NCI-H1417 (cell line): ENCODE results near the gene HDAC2.
A peak's percentile ranks its signal among the peaks of the same experiment; 100 is the strongest.
"Not testable (repeated sequence)": the region's sequence is repeated elsewhere in the genome, so short reads cannot be mapped to it uniquely, and the experiment has no call there.

Experiments
- DNase-seq, 3 experiments: peaks; one replicate each; lab custom pipeline; 2025; lab: John Stamatoyannopoulos, UW

Gene HDAC2

DNA sequence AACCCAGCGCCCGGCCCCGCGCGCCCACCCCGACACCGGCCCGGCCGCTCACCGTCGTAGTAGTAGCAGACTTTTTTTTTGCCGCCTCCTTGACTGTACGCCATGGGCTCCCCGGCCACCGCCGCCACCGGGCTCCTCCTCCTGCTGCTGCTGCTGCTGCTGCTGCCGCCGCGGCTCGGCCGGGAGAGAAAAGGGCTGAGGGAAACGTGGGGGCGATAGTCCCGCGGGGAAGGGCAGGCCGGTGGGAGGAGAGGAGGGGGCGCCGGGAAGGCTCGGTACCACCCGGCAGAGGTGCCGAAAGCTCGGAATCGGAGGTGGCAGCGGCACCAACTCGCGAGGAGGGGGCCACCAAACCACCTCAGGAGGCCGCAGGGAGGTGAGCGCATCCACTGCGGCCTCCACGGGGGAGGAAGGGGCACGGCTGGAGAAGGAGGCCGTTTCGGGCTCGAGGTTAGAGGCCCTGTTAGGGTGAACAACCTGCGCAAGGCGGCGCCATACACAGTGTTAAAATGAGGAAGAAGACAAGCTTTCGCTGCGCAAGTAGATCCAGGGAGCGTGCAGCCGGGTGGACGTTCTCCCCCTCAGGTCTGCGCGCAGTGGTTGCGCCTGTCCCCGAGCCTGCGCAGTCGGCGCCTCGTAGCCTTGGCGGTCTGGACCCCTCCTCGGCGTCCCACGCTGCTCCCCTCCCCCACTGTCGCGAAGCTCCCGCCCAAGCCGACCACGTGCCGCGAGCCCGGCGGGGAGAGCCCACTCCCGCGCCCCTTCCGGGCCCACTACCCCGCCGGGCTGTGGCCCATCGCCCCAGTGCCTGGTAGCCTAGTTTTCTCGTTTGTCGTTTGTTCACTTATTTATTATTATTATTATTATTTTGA is at the start of gene HDAC2:
TSS of gene HDAC2 (minus strand) at position 344 of the 872 bp plus-strand sequence. CDS start at position 104, 240 bp downstream.
- DNase-seq, result peak; percentile 88 to 94 (median 94)

DNA sequence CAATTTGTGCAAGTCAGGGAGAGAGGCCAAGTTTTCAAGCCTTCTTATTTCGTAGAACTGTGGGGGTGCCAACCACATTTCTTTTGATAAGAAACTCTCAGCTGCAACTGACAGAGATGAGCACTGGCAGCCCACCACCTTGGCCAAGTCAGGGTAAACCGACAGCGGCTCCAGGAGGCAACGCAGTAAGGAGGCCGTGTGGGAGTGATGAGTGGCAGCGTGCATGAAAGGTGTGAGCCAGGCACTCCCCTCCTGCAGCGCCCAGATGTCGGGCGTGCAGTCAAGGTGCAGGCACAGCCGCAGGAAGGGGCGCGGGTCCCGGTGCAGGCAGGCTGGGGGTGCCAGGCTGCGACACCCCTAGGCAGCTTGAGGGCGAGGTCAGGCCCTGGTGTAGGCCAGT is 49.2 kb upstream of the HDAC2 start:
- no peak for DNase-seq

DNA sequence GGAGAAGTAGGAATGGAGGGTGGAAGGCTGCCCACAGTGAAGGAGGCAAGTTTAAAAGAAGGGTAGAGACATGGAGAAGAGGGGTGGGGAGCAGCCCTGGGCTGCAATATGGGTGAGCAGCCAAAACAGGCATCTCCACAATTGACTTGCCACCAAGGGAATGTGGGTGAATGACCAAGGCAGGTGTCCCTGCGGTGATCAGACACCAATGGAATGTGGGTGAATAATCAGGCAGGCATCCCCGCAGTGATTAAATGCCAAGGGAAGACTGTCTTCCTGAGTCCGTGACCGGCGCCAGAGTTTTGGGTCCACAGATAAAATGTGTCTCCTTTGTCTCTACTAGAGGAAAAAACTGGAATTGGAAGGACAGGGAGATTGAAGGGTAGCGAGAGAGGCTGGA is 46.2 kb upstream of the HDAC2 start:
- DNase-seq, result not testable (repeated sequence)

DNA sequence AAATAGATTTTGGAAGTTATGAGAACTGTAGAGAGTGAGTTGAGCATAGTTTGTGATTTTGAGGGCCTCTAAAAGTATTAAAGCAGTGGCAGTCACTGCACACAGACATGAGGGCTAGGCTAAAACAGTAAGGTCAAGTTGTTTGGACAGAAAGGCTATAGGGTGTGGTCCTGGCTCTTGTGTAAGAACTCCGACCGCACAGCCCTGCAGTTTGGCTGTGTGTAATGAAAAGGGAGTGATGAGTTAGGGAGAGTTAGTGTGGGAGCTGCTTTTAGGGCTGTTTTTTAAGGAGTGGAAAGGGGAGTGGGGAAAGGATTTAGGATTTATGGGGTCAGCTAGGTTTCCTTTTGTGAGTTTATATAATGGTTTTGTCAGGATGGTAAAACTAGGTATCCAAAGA is 43.2 kb upstream of the HDAC2 start:
- DNase-seq, result not testable (repeated sequence)

DNA sequence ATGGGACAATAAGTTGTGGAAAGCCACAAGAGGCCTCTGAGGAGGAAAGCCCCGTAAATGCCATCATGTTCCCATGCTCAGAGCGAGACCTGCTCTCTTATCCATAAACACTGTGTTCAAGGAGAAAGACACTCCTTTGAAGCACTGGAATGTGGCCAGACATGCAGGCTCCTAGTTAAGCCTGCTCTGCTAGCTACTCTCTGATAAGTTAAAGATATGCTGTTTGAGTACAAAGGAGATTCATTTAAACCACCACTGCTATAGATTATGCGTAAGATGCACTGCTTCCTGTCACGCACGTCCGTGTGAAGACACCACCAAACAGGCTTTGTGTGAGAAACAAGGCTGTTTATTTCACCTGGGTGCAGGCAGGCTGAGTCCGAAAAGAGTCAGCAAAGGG is 40.5 kb upstream of the HDAC2 start:
- not testable (repeated sequence) for DNase-seq

DNA sequence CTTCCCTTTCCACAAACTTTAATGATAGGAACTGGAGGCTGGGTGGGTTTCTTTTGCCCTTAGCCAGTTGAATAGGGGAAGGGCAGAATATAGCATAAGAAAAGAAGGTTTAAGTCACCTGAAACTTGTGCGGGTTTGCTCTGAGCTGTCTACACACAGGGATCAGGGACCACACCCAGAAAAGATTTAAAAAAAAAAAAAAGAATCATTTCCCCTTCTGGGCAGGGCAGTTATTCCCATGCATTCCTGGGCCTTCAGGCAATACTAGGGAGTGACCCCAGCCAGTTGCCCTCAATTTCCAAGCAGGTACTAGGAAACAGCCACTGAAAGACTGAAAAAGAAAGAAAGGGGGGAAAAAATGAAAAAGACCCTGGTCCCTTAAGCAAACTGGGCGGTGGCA is 39.6 kb upstream of the HDAC2 start:
- no peak for DNase-seq

DNA sequence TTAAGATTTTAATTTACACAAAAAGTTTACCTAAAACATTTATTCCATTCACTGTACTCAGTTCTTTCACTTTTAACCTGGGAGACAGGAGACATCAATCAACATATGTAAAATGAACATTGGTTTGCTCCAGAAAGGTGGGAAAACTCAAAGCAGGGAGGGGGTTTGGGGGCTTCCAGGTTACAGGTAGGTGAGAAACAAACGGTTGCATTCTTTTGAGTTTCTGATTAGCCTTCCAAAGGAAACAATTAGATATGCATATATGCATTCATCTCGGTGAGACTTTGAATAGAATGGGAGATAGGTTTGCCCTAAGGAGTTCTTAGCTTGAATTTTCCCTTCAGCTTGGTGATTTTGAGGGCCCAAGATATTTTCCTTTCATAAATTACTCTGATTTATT is 38.2 kb upstream of the HDAC2 start:
- no peak for DNase-seq

DNA sequence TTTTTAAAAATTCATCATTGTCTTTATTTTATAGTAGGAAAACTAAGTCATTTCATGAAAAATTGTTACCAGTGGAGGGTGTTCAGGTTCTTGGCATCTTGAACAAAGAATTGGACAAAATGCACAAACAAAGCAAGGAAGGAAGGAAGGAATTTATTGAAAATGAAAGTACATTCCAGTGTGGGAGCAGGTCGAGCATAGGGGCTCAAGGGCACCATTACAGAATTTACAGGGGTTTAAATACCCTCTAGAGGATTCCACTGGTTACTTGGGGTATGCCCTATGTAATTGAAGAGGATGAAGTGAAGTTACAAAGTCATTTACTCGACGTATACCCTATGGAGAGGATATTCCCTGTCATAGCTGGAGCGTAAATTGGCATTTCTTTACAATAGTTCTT is 37.4 kb upstream of the HDAC2 start:
- no peak for DNase-seq

DNA sequence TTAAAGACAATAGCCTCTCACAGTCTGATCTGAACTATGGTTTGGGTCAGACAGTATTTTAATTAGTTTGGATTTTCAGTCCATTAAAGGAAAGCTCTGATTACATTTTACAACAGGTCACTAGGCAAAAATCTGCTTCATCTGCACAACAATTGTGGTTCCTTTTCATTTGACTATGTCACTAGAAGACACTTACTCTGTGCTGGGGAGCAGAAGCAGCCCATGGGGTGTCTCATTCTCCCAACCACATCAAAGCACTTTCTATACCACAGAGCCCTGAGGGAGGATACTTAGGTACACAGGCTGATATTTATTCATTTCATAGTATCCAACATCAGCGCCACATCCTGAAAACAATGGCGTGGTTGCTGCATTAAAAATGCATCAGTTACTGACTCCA is 36.6 kb upstream of the HDAC2 start:
- no peak for DNase-seq

DNA sequence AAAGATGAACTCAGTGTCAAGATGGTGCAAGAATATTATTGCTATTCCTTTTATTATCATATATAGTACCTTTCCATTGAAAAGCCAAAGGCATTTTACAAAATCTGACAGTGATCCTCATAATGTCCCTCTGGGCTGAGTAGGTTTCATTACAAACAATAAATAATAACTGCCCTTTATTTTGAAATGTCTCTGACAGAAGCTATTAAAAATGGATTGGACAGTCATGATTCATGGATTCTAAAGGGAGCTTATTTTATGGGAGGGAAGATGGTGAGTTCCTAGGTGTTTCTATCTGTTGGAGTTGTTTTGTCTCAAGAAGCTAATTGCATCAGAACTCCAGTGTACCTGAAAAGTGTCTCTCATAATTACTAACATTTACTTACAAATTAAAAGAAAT is 30.4 kb upstream of the HDAC2 start:
- peak in 1 of 3 experiments; percentile 25 for DNase-seq

DNA sequence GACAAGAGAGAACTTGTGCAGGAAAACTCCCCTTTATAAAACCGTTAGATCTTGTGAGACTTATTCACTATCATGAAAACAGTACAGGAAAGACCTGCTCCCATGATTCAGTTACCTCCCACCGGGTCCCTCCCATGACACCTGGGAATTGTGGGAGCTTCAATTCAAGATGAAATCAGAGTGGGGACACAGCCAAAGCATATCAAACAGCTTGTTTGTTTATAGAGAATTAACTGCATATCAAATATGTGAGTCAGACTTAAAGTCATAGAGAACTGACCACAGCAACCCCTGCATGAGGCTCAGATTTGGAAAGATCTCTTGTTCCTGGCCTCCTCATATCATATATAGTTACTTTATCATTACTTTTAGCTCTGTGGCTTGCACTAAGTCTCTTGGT is 29.1 kb upstream of the HDAC2 start:
- no peak for DNase-seq

DNA sequence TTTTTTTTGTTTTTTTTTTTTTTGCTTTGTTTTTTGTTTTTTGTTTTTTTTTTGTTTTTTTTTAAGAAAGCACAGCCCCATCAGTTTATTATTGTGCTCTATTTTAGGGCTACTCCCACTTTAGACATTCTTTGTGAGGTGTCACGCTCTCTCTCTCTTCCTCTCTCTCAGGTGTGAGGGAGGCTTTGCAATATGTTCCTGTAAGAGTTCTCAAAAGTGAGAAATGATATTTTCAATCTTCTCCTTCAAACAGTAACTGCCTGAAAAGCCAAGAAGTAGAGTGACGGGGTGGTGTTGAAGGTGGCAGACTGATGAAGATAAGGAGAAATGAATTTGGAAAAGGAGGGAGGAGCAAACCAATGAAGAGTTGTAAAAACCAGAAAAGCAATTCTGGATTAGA is 28.3 kb upstream of the HDAC2 start:
- DNase-seq, result no peak

DNA sequence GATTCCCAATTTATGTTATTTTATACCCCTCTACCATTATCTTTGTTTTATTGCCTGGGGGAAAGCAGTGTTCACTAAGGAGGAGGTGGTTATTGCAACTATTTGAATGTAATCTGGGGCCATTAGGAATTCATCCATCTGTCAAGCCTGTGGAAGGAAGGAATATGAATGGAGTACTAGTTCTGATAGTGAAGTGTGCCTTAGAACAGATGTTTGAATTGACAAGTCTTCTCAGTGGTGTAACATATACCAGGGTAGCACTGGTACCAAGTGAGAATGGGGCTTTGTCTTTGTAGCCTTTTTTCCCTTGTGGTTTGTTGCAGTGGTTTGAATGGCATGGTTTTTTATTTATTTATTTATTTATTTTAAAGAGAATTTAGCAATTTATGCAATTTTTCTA is 27.9 kb upstream of the HDAC2 start:
- no peak for DNase-seq

DNA sequence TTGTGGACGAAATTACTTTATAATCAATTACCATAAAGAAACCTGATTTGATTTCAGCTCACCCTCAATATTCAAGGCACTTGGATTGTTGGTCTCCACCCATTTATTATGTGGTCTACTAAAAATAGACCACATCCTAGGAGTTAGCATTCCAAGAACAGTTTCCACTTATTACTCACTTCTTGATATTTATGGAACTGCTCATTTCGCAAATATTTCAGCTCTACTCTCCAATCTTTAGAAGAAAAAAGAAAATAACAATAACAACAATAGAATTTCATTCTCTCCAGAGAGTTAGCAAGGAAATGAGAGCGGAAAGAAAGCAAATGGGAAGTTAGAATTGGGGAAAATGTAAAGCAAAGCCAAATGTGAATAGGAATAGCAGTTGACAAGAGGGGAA is 26.2 kb upstream of the HDAC2 start:
- no peak for DNase-seq

DNA sequence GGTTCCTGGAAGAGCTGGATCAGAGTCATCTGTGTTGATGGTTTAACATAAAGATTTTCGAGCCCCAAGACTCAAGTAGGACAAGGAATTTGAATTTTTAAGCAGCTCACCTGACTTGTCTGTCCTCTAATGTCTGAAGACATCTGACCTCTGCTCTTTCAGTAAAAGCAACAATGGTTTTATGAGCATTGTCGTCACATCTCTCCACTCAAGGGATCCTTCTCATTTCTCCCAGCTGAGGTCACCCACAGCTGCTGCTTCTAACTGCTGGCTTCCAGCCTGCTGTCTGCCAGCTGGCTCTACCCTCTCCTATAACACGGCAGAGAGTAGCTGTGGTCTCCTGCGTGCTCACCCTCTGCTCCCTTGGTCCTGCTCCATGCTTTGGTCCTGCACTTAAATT is 24.7 kb upstream of the HDAC2 start:
- peak; percentile 31 to 54 (median 43) for DNase-seq

DNA sequence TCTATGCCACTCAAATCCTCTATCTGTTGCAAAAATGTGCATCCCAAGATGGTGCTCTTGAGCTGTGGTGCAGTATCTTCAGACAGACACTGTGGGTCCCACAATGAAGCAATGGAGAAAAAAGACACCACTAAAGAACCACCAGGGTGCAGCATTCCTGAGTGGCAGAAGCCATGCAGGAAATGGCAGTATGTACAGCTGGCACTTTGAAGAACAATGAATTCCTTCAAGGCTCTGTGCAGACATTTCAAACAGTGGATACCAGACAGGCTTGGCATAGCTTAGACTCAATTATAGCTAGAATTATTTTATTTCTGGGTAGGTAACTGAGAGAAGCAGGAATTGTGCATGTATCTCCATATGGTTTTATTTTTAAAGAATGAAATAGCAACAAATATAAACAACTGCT is 24.0 kb upstream of the HDAC2 start:
- peak; percentile 41 to 78 (median 60) for DNase-seq

DNA sequence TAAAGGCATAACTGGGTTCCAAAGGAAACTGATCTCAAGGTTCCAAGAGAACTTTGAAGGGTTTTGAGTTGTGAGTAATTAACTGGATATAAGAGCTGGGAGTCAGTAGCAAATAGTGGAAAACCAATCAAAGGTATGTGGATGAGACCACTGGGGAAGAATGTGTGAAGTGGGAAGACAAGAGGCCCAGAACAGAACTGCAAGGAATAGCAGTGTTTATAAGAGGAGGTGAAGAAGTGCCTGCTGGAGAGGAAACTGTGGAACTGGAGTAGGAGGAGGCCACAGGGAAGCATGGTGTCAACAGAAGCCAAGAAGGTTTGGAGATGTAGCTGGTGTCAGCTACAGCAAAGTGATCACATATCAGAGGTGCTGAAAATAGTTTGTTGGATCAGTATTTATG is 18.7 kb upstream of the HDAC2 start:
- DNase-seq, result no peak

DNA sequence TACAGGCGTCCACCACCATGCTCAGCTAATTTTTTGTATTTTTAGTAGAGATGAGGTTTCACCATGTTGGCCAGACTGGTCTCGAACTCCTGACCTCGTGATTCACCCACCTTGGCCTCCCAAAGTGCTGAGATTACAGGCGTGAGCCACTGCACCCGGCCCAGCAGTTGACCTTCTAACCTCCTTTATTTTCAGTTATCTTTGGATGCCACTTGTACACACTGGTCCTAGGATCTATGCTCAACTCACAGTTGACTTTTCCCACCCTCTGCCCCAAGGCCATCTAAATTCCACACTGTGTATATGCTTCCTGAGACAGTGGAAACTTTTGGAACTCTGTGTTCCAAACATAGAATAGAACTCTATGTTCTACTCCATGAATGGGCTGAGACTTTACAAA is 11.7 kb upstream of the HDAC2 start:
- not testable (repeated sequence) for DNase-seq

DNA sequence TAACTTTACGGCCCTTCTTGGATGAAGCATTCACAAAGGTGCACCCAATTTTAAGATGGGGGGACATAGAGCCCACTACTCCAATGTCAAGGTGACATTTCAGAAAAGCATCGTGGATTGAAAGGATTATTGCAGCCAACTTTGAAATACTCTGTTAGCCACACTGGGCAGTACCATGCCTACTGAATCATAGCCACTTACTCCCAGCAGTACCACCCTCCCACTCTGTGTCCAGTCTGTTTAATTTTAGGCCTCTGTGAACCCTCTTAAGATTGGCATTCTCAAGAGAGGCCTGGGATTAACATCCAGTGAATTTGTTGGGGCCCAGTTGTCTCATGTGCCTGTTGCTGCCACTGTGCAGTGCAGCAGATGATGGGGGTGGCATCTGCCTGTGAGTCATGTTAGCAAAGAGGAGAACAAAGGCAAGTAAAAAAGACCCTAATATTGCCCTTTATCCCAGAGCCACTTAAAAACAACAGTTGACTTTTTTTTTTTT is 11.2 kb upstream of the HDAC2 start:
- no peak for DNase-seq

DNA sequence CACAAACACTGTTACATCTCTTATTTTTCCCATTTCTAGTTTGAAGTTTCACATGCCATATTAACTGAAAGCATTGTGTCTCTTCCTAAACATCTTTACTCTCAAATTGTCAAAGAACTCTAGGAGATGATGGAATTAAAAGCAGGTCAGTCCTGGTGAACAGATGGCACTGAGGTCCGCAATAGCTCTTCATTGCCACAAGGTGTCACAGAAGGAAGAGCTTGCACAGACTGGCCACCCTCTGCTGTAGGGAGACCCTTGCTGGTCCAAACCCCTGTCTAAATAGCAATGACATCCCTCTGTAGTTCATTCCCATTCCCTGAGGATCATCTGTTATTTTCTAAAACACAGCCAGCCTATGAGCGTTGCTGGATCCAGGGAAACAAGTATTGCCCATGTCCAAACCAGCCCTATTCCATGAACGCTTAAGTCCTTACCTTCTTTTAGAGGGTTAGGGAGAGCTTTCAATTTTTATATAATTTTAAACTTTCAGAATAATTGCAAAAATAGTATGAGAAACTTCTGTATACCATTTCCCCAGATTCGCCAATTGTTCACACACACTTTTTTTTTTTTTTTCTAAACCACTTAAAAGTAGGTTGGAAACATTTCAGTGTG is 10.1 kb upstream of the HDAC2 start:
- peak in 1 of 3 experiments; percentile 50 for DNase-seq

DNA sequence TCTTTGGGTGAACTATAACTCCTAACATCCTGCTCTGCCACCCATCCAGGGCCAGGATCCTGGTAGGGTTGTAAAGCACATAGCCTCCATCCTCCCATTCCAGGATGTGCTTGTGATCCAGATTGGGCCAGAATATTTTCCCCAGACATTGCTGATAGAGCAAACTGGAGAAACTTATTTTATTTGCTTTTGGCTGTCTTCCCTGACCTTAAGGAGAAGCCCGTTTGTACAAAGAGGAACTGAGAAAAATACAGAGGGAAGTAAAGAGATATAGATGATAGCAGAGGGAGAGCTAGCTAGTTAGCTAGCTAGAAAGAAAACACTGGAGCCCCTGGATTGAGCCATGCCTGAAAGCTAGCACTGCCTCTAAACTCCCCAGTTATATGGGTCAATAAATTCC is 9.0 kb upstream of the HDAC2 start:
- DNase-seq, result no peak

DNA sequence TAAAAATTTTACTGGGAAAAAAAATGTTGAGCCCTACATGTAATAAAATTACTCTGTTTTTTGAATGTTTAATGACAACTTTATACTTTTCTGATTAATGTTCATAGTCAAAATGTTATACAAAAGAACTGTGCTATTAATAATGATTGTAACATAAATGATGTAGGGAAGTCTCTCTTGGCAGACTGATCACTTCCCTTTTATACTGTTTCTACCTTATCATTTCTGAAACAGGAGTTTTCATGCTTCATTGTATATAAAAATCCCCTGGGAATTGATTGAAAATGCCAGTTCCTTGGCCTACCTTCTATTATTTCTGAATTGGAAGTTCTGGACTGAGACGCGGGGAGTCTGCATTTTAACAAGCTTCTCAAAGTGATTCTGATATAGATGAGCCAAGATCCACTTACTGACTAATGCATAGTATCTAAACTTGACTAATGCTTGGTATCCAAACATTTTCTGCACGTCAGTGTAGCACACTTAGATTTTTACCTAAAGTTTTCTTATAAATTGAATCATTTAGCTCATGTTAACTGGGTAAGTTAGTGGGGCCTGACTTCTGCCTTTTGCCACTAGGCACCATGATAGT is 7.2 kb upstream of the HDAC2 start:
- no peak for DNase-seq

DNA sequence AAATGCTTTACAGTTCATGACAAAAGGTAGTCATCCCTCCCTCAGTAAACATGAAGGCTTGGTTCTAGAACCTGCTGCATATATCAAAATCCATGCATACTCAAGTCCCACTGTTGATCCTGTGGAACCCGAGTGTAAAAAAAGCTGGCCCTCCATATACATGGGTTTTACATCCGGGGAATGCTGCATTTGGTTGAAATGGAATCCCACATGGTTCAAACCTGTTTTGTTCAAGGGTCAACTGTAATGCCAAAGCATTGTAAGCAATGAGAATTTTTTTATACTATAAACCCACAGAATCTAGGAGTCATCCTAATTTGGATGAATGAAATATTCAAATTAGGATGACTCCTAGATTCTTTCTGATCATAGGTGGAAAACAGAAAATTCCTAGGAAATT is 5.9 kb upstream of the HDAC2 start:
- DNase-seq, result no peak
